GM18907 (cell line): Measurements from ENCODE around the gene VWA5B2.

Source experiments
- ATAC-seq: cut with Tn5 transposase; IDR thresholded peaks from one replicate; pipeline ENCODE4 v1.9.1; 2021; ENCODE audit warnings: mild to moderate bottlenecking, moderate library complexity; ENCODE audit not compliant: unreplicated experiment

The VWA5B2 gene

GRCh38 chr3:184222521-184222920, 6.9 kb upstream of the VWA5B2 start:
- no peak for ATAC-seq

DNA sequence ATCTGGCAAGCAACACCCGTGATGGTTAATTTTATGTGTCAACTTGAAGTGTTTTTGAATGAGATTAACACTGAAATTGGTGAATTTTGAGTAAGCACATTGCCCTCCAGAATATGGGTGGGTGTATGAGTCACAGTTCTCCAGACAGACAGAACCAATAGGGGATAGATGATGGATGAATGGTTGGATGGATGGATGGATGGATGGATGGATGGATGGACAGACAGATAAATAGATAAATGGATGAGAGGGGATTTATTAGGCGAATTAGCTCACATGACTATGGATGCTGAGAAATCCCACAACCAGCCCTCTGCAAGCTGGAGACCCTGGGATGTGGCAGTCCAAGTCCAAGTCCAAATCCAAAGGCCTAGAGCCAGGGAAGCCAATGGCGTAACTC, 5.4 kb upstream of the VWA5B2 start:
- ATAC-seq, result no peak

- no peak for ATAC-seq
These were observed 1.9 kb upstream of the VWA5B2 start for GRCh38 chr3:184227481-184227935.

DNA sequence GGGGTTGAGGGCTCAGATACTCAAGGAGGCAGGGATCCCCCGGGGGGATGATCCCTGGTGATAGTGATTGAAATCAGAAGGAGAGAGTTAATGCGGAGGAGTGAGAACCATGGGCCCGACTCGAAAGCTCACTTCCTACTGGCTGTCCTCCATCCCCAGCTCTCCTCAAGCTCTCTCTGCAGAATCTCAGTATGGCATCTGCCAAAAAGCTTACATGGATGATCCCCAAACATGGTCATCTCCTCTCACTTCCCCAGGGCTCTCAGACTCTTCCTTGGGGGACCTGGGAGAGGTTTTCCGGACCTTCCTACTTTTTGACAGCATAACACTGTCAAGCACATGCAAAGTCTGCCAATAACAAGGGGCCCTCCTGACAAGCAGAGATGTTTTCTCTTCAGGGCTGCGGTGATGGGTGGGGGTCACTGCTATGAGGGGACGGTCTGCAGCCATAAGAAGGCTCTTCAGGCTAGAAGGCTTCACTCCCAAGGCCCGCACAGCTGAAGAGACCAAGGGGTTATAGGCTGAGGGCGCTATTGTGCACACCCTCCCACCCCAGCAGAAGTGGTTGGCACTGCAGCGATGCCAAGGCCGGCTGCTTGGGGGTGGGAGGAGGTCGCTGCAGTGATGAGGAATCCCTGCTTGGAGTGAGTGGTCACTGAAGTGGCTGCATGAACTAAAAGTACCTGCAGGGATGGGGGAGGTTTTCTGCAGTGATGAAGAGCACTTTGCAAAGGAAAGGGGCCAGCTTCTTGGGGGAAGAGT, 828 bp upstream of the VWA5B2 start:
- no peak for ATAC-seq

- ATAC-seq, result no peak
These were observed 757 bp downstream of the VWA5B2 start for GRCh38 chr3:184230081-184230602.

- ATAC-seq, result no peak
These were observed 1.5 kb downstream of the VWA5B2 start for GRCh38 chr3:184230603-184231528.

GRCh38 chr3:184231671-184232070, 2.3 kb downstream of the VWA5B2 start:
- no peak for ATAC-seq

DNA sequence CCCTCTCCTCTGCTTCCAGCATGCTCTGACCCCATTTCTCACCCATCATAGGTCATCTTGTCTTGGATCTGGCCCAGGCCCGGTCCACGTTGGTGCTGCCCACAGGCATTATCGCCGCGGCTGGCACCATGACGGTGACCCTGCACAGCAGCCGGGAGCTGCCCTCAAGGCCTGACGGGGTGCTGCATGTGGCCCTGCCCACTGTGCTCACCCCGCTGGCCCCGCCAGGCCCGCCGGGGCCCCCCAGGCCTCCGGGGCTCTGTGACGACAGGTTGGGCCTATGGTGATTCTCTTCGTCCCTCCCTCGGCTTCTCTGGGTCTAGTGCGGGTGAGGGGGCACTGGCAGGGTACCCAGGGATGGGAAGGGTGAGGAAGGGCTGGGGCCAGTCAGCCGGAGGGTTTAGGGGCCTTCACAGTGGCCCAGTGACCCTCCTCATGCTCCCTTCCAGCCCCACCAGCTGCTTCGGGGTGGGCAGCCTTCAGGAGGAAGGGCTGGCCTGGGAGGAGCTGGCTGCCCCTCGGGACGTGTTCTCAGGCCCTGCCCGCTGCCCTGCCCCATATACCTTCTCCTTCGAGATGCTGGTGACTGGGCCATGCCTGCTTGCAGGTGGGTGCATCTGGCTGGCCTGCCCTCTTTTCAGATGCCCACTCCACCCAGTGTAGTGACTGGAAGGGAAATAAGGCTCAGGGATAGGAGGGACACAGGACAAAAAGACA, 3.9 kb downstream of the VWA5B2 start:
- ATAC-seq, result no peak

DNA sequence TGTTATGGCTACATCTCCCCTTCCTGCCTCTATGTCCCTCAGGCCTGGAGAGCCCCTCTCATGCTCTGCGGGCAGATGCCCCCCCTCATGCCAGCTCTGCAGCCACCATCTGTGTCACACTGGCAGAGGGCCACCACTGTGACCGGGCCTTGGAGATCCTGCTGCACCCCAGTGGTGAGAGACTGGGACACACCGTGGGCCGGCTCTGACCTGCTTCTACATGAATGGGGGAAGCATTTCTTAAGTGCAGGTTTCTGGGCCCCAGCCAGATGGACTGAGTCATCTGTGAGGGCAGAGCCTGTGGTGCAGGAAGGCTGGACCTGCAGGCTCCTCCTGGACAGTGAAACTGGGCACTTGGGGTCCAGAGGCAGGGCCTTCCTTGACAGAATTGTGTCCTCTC, 4.8 kb downstream of the VWA5B2 start:
- no peak for ATAC-seq

DNA sequence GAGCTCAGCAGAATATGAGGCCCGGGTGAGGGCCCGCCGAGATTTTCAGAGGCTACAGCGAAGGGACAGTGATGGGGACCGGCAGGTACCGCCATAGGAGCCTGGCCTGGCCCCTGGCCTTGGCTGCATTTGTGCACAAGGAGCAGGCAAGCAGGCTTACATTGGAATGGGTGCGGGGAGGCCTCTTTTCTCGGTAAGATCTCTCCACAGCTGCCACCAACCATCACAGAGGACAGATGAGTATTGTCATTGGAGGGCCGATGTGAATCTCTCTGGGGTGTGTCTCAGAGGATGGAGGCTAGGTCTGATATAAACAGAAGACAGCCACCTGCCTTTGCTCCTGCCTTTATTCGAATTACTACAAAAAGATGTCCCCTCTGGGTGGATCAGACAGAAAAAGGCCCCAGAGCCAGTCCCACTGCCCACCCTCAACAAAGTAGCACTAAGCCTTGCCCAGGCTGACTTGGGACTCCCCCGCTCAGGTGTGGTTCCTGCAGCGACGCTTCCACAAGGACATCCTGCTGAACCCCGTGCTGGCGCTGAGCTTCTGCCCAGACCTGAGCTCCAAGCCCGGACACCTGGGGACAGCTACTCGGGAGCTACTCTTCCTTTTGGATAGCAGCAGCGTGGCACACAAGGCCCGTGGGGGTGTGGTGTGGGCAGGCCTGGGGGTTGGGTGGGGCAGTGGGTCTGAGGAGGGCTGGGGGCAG, 5.4 kb downstream of the VWA5B2 start:
- no peak for ATAC-seq

GRCh38 chr3:184235381-184236032, 6.1 kb downstream of the VWA5B2 start:
- no peak for ATAC-seq

- ATAC-seq, result no peak
These were observed 6.6 kb downstream of the VWA5B2 start for GRCh38 chr3:184236033-184236410.

DNA sequence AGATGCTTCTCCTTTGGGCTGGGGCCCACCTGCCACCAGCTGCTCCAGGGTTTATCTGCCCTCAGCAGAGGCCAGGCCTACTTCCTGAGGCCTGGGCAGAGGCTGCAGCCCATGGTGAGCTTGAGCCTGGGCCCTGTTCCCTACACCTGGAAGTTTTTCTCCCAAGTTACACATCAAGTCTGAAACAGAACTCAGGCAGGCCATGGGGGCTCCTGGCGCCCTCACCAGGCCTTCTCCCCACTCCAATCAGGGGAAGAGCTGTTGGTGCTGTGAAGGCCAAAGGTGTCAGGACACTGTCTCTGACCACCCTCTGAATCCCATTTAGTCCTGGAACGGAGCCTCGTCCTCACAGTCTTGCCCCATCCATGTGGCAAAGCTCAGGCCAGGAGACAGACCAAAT, 7.3 kb downstream of the VWA5B2 start:
- no peak for ATAC-seq

DNA sequence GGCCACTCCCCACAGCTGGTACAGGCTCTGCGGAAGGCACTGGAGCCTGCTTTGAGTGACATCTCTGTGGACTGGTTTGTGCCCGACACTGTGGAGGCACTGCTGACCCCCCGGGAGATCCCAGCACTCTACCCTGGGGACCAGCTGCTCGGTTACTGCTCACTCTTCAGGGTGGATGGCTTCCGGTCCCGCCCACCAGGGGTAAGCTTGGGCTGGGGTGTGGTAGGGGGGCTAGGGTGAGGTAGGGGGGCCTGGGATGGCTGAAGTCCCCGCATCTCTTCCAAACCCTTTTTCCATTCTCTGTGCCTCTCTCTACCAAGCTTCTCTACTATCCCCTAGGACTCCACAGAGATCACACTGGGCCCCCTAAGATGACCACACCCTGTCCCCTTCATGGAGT, 7.8 kb downstream of the VWA5B2 start:
- no peak for ATAC-seq

DNA sequence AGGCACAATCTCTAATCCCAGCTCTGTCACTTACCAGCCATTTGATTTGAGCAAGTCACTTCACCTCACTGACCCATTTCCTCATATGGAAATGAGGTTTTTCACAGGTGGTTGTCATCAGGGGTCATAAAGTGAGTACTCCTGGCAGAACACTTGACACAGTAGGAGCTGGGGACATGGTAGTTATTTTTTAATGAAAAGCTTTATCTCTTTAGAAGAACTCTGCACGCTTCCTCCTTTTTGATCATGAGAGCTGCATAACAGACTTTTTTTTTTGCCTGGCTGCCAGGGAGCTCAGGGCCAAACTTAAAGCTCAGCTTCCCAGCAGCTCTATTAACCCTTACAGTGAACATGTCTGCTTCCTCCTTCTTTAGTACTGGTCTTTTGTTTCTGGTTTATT, 8.4 kb downstream of the VWA5B2 start:
- no peak for ATAC-seq

DNA sequence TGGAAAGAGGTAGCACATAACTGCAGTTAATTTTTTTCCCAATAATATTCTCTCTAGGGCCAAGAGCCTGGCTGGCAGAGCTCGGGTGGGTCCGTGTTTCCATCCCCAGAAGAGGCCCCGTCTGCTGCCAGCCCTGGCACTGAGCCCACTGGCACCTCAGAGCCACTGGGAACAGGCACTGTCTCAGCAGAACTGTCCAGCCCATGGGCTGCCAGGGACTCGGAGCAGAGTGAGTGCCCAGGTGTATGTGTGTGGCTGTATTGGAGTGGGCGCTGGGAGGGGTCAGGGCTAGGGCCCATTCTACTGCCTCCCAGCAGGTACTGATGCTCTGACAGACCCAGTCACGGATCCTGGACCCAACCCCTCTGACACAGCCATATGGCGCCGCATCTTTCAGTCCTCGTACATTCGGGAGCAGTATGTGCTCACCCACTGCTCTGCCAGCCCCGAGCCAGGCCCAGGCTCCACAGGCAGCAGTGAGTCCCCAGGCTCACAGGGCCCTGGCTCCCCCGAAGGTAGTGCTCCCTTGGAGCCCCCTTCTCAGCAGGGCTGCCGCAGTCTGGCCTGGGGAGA, 8.9 kb downstream of the VWA5B2 start:
- no peak for ATAC-seq

- no peak for ATAC-seq
These were observed 9.8 kb downstream of the VWA5B2 start for GRCh38 chr3:184239221-184239620.

DNA sequence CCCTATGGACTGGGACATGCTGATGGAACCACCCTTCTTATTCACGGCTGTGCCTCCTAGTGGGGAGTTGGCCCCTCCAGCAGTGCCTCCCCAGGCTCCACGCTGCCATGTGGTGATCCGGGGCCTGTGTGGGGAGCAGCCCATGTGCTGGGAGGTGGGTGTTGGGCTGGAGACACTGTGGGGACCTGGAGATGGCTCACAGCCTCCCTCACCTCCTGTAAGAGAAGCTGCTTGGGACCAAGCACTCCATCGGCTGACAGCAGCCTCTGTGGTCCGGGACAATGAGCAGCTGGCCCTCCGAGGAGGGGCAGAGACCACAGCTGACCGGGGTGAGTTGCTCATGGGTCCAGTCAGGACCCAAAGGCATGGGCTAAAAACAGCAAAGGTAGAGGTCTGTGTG, 10.3 kb downstream of the VWA5B2 start:
- no peak for ATAC-seq

DNA sequence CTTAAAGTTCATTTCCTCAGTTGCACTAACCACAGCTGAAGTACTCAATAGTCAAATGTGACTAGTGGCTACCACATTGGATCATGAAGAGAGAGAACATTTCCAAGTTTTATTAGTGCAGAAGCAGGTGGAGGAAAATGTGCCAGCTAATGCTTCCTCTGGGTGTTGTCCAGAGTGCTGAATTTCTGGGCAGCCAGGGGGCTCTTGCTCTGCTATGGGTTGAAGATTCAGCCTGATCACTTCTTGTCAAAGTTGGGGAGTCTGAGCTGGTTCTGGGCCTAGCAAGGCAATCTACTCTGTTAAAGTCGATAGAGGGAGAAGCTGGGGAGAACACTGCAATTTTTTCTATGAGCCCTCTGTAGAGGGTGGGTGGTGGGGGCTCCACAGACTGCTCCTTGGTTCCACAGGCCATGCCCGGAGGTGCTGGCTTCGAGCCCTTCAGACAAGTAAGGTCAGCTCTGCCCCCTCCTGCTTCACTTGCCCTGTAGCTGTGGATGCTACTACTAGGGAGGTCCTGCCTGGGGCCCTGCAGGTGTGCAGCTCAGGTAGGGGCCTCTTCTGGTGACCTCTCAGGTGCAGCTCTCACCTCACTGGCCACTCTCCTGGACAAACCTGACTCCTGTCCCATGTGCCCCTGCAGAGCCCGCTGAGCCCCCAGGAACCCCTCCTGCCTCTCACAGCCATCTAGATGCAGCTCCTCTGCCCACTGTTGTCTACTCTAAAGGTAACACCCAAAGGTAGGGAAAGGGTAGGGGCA, 11.2 kb downstream of the VWA5B2 start:
- ATAC-seq, result no peak
